SK-MEL-5 (cell line): Measurements from ENCODE around the gene MESP2. TPM values are rescaled to one million over a fixed set of nuclear protein-coding genes. Genes with fewer than 3 reads are reported as not detected.

ENCODE experiments used
- DNase-seq: peaks from one replicate; pipeline ENCODE4 v3.0.0-alpha.2; 2016; ENCODE audit warnings: low read depth, low spot score
- in situ Hi-C: cut with HindIII; loops from 2 replicates; pipeline ENCODE4 v1.10.0; 2016; ENCODE audit warnings: low sequenced_read_pairs, high pct_unique_total_duplicates, low pct_unique_long_range_greater_than_20kb
- total RNA-seq: library from RNA; depleted of rRNA; stranded (reverse); fragments of >200 nt; shearing (Covaris generic); gene quantifications from 2 replicates; pipeline ENCODE4 v1.2.3, GENCODE V29; 2014

The MESP2 gene
- total RNA-seq, 1 experiment from 2014 or later, result 0.13 TPM

DNA sequence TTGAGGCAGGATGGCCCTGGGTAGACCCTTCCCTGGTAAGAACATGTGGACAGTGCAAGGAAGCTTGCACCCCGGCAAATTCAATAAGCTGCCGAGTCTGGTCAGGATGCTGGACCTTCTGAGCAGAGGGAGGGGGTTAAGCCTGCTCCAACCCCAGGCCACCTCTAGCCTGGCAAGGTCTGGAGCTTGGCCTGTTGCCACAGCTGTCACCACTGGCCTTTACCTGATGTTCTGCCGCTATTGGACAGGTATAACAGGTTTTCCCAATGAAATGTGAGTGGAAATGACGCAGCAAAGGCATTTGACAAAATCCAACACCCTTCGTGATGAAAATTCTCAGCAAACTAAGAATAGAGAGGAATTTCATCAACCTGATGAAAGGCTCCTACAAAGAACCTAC lies 24.4 kb upstream of the MESP2 start:
- no peak for DNase-seq
- in situ Hi-C loops, result loop anchor here (25.0 kb wide), 1 partner anchor 111 kb away; no protein-coding TSS in a partner anchor

DNA sequence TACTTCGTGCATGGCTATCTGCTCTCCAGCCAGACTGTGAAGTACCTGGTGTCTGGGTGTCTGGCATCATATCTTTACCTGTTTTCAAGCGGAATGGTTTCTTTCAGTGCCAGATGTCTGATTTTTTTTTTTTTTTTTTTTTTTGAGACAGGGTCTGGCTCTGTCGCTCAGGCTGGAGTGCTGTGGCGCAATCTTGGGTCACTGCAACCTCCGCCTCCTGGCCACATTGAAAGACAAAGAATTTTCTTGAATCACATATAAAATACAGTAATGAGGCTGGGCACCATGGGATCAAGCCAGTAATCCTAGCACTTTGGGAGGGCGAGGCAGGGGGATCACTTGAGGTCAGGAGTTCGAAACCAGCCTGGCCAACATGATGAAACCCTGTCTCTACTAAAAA lies 22.3 kb upstream of the MESP2 start:
- in situ Hi-C loops, result loop anchor here (25.0 kb wide), 1 partner anchor 108 kb away; no protein-coding TSS in a partner anchor

DNA sequence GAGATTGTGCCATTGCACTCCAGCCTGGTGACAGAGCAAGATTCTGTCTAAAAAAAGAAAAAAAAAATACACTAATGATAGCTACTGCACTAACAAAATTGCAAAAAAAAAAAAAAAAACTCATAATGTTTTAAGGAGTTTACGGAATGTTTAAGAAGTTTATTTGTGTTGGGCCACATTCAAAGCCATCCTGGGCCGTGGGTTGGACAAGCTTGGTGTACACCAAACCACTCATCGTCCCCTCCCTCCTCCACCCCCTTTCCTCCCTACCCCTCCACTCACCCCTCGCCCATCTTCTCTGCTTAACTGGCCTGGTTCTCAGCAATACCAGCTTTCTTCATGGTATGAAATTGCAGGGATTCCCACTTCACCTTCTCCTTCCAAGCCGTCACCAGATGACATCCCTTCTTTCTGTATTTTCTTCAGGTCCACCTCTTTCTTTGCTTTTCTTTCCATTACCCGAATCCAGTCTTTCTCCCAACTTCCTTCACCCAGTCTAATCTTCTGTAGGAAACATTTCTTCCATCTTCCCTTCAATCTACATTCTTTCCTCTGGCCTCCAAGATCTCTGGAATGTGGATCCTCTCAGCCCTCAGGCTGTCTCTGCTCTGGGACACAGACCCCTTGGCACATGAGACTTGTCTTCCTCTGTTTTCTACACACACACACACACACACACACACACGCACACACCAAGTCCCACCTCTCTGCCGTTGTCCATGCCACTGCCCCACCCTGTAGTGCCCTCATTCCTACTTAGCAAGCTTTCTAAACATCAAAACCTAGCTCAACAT lies 21.6 kb upstream of the MESP2 start:
- in situ Hi-C loops, result loop anchor here (25.0 kb wide), 1 partner anchor 108 kb away; no protein-coding TSS in a partner anchor
- no peak for DNase-seq

More for the DNA sequence above, 22.3 kb upstream of the MESP2 start:
- no peak for DNase-seq

DNA sequence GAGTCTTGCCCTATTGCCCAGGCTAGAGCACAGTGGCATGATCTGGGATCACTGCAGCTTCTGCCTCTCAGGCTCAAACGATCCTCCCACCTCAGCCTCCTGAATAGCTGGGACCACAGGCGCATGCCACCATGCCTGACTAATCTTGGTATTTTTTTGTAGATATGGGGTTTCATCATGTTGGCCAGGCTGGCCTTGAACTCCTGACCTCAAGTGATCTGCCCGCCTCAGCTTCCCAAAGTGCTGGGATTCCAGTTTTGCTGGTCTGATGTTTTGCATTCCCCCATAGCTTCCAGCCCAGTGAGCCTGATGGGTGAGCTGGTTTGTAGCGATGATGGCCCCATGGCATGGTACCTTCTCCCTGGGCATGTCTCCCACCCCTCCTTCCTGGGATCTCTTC lies 20.4 kb upstream of the MESP2 start:
- no peak for DNase-seq
- in situ Hi-C loops, result loop anchor here (25.0 kb wide), 1 partner anchor 107 kb away; no protein-coding TSS in a partner anchor

DNA sequence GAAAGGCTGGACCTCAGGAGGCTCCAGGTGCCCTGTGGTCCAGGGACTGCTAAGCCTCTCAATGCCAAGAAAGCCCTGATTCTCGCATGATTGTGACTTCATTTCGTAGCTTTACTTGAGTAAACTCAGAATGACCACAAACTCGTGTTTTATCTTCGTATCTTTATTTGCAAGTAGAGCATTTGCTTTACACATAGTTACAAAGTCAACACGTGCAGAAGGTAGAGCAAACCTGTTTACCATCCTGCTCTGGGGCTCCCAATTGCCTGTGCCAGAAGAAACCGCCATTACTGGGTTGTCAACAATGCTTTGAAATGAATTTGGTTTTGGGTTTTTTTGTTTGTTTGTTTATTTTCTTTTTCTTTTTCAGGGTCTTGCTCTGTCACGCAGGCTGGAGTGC lies 19.2 kb upstream of the MESP2 start:
- no peak for DNase-seq
- in situ Hi-C loops, result loop anchor here (25.0 kb wide), 1 partner anchor 105 kb away; no protein-coding TSS in a partner anchor

DNA sequence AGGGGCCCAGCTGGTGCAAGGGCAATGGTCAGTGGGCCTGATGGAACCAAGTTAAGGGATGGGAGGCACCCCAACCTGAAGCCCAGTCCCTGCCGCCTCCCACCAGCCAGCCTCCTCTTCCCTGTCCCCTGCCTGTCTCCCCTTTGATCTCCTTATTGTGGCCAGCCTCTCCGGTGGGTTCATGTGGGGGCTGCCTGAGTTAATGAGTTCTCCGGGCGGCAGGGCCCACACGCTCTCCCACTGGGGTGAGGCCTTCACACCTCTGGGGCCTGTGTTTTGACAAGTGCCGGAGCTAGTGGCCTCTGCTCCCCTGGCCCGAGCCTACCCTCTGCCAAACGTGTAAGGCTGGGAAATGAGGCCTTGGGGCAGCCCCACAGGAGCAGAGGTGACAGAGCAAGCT lies 17.8 kb upstream of the MESP2 start:
- in situ Hi-C loops, result loop anchor here (25.0 kb wide), 1 partner anchor 104 kb away; no protein-coding TSS in a partner anchor
- DNase-seq, result no peak

DNA sequence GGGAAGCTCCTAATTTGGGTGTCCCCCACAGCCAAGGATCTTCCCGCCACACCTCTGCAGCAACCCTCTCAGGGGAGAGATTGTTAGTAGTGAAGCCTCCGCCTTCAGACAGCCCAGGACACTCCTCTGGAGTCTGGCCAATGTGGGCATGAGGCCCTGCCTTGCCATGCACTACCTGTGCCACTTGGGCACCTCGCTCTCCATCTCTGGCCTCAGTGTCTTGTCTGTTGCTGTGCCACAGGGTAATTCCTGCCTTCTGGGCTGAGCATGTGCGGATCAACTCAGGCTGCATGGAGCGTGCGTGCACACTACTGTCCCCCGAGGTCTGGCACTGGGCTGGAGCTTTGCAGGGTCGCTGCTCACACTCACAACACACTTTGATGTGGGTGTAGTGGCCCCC lies 17.2 kb upstream of the MESP2 start:
- no peak for DNase-seq
- in situ Hi-C loops, result loop anchor here (25.0 kb wide), 1 partner anchor 103 kb away; no protein-coding TSS in a partner anchor

DNA sequence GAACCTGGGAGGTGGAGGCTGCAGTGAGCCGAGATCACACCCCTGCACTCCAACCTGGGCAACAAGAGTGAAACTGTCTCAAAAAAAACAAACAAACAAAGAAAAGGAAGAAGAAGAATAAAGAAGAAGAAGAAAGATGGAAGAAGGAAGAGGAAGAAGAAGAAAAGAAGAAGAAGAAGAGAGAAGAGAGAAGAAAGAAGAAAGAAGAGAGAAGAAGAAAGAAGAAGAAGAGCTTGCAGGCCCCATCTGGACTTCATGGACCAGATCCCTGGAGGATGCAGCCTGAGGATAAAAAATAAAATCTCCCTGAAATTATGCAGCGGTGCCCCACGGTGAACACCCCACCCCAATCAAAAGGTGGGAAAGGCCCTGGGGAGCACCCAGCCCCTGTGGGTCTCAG lies 16.3 kb upstream of the MESP2 start:
- in situ Hi-C loops, result loop anchor here (25.0 kb wide), 1 partner anchor 102 kb away; no protein-coding TSS in a partner anchor
- no peak for DNase-seq

DNA sequence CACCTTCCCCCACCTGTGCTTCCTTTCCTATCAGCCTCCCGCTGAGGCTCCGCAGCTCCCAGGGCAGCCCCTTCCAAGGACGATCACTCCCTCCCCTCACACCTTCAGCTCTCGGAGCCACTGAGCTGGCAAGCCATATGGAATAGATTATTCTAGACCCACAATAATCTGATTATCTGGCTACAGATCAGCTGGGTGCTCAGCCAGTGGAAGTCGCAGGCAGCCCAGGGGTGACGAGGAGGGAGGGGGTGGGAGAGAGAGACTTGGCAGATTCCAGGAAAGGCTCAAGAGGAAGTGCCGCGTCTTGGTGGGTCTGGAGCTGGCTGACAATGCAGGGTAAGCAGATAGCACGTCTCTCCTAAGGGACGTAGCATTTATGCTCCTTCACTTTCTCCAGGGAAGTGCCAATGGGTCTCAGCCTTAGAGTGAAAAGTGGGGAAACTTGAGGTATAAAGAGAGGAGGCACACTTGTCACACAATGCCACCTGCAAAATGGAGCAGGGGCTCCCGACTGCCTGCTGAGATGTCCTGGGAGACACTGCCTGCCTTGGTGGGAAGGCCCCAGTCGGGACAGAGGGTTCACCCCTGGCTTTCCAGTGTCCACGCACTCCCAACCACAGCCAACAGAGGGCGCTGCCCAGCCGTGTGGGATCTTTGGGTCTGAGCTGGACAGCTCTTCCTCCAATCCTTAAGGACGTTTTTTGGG lies 15.7 kb upstream of the MESP2 start:
- DNase-seq, result peak; percentile 81
- in situ Hi-C loops, result loop anchor here (25.0 kb wide), 1 partner anchor 102 kb away; no protein-coding TSS in a partner anchor

DNA sequence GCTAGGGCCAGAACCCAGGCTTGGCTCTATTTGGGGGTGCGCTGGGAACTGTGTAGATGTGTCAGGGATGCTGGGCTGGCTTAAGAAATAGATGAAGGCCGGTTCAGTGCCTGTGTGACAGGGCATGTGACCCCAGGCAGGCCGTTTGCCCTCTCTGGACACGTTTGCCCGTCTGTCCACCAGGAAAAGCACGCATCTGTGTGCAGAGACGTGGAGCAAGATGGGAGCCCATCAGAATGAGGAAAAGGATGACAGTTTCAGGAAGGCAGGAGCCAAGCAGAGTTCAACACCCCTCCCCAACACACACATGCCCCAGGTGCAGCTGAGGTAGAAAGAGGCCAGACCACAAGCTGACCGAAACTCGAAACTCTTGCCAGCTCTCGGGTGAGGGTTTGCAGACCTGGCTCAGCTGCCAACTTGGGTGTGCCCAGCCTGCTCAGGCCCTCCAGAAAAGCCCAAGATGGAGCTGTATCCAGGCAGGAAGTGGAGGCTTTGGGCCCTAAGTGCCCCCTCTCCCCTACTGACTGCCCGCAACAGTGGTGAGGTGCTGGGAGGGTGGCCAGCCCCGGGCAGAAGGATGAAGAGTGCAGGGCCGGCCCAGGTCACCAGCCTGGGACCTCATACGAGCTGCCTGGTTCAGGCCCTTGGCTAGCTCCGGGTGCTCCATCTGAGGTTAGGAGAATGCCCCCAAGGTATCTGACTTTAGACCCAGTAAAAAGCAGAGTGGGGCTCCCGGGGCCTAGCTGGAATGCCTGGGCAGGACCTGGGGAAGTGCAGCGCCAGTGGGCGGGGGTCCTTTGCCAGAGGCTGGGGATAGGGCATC lies 14.9 kb upstream of the MESP2 start:
- no peak for DNase-seq
- in situ Hi-C loops, result loop anchor here (25.0 kb wide), 1 partner anchor 101 kb away; no protein-coding TSS in a partner anchor

DNA sequence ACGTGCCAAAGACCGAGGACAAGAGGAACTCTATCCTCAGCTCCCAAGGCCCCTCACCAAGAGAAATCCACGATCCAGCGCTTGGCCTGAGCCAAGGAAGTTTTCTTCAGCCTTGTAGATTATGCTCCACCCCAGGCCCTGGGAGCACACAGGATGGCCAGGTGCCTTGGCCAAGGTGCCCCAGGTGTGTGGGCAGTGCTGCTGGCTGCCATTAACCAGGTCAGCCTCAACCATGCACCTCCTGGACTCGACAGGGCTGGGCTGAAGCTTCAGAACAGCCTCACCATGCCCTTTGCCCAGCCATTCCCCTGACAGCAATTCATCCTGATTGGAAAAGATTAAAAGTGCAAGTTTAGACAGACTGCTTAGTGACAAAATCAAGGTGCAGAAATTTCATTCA lies 14.2 kb upstream of the MESP2 start:
- in situ Hi-C loops, result loop anchor here (25.0 kb wide), 1 partner anchor 100 kb away; no protein-coding TSS in a partner anchor
- no peak for DNase-seq

DNA sequence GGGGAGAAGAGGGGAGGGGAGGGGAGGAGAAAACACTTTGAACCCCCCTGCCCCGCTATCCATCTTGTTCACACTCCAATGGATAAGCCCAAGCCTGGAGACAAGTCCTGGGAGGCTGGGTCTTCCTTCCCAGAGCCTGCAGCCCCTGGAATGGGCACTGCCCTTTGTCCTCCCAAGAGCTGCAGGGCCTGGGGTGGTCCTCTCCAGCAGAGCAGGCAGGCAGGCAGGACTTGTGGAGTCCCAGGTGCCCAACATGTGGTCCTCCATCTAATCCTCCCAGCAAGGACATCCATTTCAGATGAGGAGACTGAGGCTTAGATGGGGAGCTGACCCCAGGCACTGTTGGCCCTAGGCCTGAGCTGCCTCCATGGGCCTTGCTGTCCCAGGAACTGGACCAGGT lies 10.4 kb upstream of the MESP2 start:
- DNase-seq, result no peak
- in situ Hi-C loops, result loop anchor here (25.0 kb wide), 1 partner anchor 97 kb away; no protein-coding TSS in a partner anchor

DNA sequence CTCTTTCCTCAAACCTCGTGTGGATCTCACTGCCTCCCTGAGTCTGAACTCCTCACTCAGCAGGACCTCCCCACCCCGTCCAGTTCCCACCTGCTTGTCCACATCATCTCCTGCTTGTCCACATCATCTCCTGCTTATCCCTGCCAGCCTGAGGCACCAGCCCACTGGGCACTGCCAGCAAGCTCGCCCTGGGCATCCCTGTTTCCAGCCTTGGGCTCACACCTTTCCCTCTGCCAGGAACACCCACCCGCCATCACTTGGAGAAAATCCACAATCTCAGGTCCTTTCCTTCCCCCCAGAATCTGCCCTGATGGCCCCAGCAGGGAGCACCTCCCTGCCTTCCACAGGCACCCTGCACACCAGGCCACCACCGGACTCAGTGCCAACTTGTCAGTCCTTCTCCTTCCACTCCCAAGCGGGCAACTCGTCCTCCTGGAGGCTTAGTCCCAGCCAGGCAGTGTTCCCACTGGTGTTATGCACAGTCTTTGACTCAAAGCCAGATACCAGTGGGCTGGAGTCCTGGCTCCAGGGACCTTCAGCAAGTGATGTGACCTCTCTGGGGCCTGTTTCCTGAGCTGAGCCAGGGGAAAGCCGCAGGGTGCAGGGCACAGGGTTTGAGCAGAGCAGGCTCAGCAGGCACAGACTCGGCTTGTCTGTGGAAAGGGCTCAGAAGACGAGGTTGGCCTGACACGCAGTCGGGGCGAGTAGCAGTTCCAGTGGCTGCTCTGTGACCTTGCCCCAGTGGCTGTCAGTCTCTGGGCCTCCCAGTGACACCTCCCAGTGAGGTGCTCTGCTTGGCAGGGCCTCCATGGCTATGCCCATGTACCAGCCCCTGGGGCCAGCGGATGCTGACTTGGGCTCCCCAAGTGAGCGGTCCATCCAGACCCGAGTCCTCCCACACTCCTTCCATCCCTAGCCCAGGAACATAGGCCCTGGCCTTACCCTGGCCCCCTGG lies 9.5 kb upstream of the MESP2 start:
- in situ Hi-C loops, result loop anchor here (25.0 kb wide), 1 partner anchor 96 kb away; no protein-coding TSS in a partner anchor
- DNase-seq, result no peak

DNA sequence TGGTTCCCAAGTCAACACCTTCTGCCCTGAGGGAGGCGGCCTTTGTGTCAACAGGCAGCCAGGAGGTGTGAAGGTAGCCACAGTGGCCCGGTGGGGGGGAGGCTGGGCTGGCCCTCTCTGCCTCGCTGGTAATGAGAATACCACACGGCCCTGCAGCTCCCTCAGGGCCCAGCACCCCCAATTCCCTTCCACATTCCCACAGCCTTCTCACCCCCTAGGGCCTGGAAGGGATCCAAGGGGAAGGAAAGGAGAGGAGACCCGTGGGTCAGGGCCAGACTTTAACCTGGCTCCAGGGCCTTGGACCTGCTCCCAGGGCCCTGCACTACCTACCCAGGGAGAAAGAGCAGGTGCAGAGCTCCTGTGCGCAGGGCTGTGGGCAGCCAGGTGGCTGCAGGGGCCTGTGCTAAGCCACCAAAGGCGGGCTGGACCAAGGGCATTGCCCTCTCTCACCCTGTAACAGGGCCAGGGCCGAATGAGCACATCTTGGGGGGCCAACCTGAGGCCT lies 8.7 kb upstream of the MESP2 start:
- in situ Hi-C loops, result loop anchor here (25.0 kb wide), 1 partner anchor 95 kb away; no protein-coding TSS in a partner anchor
- DNase-seq, result no peak

DNA sequence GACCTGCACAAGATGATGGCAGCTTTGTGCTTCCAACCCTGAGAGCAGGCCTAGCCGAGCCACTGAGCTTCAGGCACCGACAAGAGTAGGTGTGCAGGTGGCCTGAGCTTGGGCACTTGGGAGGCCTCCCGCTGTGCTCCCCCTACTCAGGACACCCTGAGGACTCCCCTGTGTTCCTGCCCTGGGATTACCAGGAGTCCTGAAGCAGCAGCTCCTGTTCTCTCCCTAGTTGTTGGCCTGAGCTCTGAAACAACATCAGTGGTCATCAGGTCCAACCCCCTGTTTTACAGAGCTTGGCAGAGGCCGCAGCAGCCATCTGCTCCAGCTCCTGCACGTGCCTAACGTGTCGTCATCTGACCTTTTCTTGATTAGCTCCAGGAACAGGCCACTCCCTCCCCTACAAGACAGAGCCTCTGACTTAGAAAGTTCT lies 8.0 kb upstream of the MESP2 start:
- in situ Hi-C loops, result loop anchor here (25.0 kb wide), 1 partner anchor 94 kb away; no protein-coding TSS in a partner anchor
- peak; percentile 27 for DNase-seq

DNA sequence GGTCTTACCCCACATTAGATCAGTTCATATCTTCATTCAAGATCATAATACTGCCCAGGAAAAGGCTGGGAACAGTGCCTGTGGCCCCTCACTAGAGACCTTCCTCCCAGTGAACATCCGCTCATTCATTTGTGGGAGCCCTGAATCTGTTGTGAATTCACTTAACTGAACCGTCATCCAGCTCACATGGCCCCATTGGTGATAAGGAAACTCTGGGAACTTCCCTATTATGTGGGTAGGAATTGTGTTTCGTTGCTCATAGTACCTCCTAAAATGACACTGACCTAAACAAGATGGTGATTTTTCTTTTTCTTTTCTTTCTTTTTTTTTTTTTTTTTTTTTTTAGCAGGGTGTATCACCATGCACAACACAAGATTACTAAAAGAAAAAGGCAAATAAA lies 6.8 kb upstream of the MESP2 start:
- no peak for DNase-seq
- in situ Hi-C loops, result loop anchor here (25.0 kb wide), 1 partner anchor 93 kb away; no protein-coding TSS in a partner anchor
